Smooth muscle cell (in vitro differentiated cells): ENCODE results near the gene SSBP2. TPM values are rescaled to one million over a fixed set of nuclear protein-coding genes. Genes with fewer than 3 reads are reported as not detected.

ENCODE experiments used
- DNase-seq: peaks from one replicate; lab custom pipeline; 2025; ENCODE audit not compliant: unreplicated experiment; lab: John Stamatoyannopoulos, UW
- H2AFZ ChIP-seq: fragments of 200-600 bp; sonication (generic); 2 replicates; pipeline ENCODE4 v1.6.0; 2016; ENCODE audit warnings: antibody characterized with exemption, low read depth, mild to moderate bottlenecking
- H3F3A ChIP-seq: fragments of 200-600 bp; sonication (generic); 2 replicates; pipeline ENCODE4 v1.6.0; 2017; ENCODE audit warnings: antibody characterized with exemption, low read depth
- H3K27ac ChIP-seq: fragments of 200-600 bp; sonication (generic); 2 replicates; pipeline ENCODE4 v1.5.1; 2016; ENCODE audit warnings: low read depth, mild to moderate bottlenecking
- H3K27me3 ChIP-seq: fragments of 200-600 bp; sonication (generic); 2 replicates; pipeline ENCODE4 v1.6.1; 2016; ENCODE audit warnings: low read depth, mild to moderate bottlenecking
- H3K36me3 ChIP-seq: fragments of 200-600 bp; sonication (generic); 2 replicates; pipeline ENCODE4 v1.5.1; 2016; ENCODE audit warnings: low read depth
- H3K4me1 ChIP-seq: fragments of 200-600 bp; sonication (generic); 2 replicates; pipeline ENCODE4 v1.5.1; 2016; ENCODE audit warnings: low read depth
- H3K4me2 ChIP-seq: fragments of 200-600 bp; sonication (generic); 2 replicates; pipeline ENCODE4 v1.6.0; 2016; ENCODE audit warnings: mild to moderate bottlenecking
- H3K4me3 ChIP-seq: fragments of 200-600 bp; sonication (generic); 2 replicates; pipeline ENCODE4 v1.5.1; 2016; ENCODE audit warnings: mild to moderate bottlenecking
- H3K79me2 ChIP-seq: fragments of 200-600 bp; sonication (generic); 2 replicates; pipeline ENCODE4 v1.6.0; 2016; ENCODE audit warnings: low read depth, mild to moderate bottlenecking
- H3K9ac ChIP-seq: fragments of 200-600 bp; sonication (generic); 2 replicates; pipeline ENCODE4 v1.6.0; 2016; ENCODE audit warnings: low read depth
- H3K9me3 ChIP-seq: fragments of 200-600 bp; sonication (generic); replicated peaks from 2 replicates; pipeline ENCODE4 v1.5.1; 2016; ENCODE audit warnings: low read depth
- H4K20me1 ChIP-seq: fragments of 200-600 bp; sonication (generic); 2 replicates; pipeline ENCODE4 v1.6.0; 2016; ENCODE audit warnings: low read depth
- CTCF ChIP-seq: fragments of 200-600 bp; sonication (generic); IDR thresholded peaks from 2 replicates; pipeline ENCODE4 v1.5.1; 2017; ENCODE audit warnings: borderline replicate concordance, mild to moderate bottlenecking, antibody characterized with exemption; ENCODE audit not compliant: insufficient read depth, poor library complexity, severe bottlenecking
- WGBS: methylation state at CpG from one replicate; pipeline ENCODE4 v1.1.7; 2016; ENCODE audit warnings: low lambda C conversion rate; 5-methylcytosine and 5-hydroxymethylcytosine counted together
- polyA plus RNA-seq: library from polyadenylated mRNA; unstranded; fragments of >200 nt; fragmentation: Nextera tagmentation; extraction: Ambion mirVana; gene quantifications from 2 replicates; pipeline ENCODE4 v1.2.1, GENCODE V29; 2016
- total RNA-seq: library from RNA; depleted of rRNA; stranded (reverse); fragments of >200 nt; gene quantifications from 2 replicates; pipeline ENCODE4 v1.2.3, GENCODE V29; 2014

Gene SSBP2
- total and polyA plus RNA-seq, 2 experiments from 2014 or later: 44.0 to 48.0 TPM

- no peak overlapping the region for H2AFZ ChIP-seq
- WGBS: 84% methylated on average over 2 of the region's 2 CpGs
Observed at GRCh38 chr5:81703840-81704239, 47.1 kb downstream of the SSBP2 start.

GRCh38 chr5:81700166-81700565 lies 50.7 kb downstream of the SSBP2 start:
- Histone ChIP-seq H3K4me3 (no peak overlapping the region), H4K20me1 (peaks cover 5% of the 10 kb centered on the region), H3K4me2 (no peak overlapping the region), H3K27me3 (no peaks in the 10 kb centered on the region), H3K79me2 (peaks cover 34% of the 10 kb centered on the region), H2AFZ (no peak overlapping the region), H3K27ac (no peak overlapping the region), H3K9ac (no peak overlapping the region), H3K36me3 (no peaks in the 10 kb centered on the region), H3F3A (no peaks in the 10 kb centered on the region), H3K9me3 (peaks cover 4% of the 10 kb centered on the region), H3K4me1 (no peaks in the 10 kb centered on the region)
- no peak for DNase-seq
- no peak for TF ChIP-seq CTCF

More at GRCh38 chr5:81703840-81704239, 47.1 kb downstream of the SSBP2 start:
- Histone ChIP-seq H3K36me3 (no peaks in the 10 kb centered on the region), H3K4me3 (no peak overlapping the region), H3F3A (no peaks in the 10 kb centered on the region), H3K9me3 (peaks cover 4% of the 10 kb centered on the region), H3K4me2 (no peak overlapping the region), H3K27me3 (no peaks in the 10 kb centered on the region), H3K4me1 (peaks cover 4% of the 10 kb centered on the region), H4K20me1 (peaks cover 5% of the 10 kb centered on the region), H3K27ac (no peak overlapping the region), H3K9ac (no peak overlapping the region), H3K79me2 (peaks cover 46% of the 10 kb centered on the region)
- no peak for DNase-seq
- TF ChIP-seq CTCF: no peak

- no peak overlapping the region for H3K4me3 ChIP-seq
- peaks cover 3% of the 10 kb centered on the region for H4K20me1 ChIP-seq
- DNase-seq: no peak
- H3K9me3 ChIP-seq: peaks cover 4% of the 10 kb centered on the region
- peaks cover 30% of the 10 kb centered on the region for H3K79me2 ChIP-seq
- no peaks in the 10 kb centered on the region for H3K27me3 ChIP-seq
- TF ChIP-seq CTCF: no peak
- H3K4me1 ChIP-seq: no peaks in the 10 kb centered on the region
- 93% methylated on average over 2 of the region's 2 CpGs for WGBS
- H3K27ac ChIP-seq: no peak overlapping the region
- H3K36me3 ChIP-seq: no peaks in the 10 kb centered on the region
- no peak overlapping the region for H3K4me2 ChIP-seq
- no peaks in the 10 kb centered on the region for H3F3A ChIP-seq
- H2AFZ ChIP-seq: no peak overlapping the region
- H3K9ac ChIP-seq: no peak overlapping the region
Observed at GRCh38 chr5:81698813-81699212, 52.1 kb downstream of the SSBP2 start.
